NCI-H345 treated with DMSO at 0.1 percent for 48 hours (cell line): Measurements from ENCODE around the gene ACOT13.
"Not testable (repeated sequence)": the region's sequence is repeated elsewhere in the genome, so short reads cannot be mapped to it uniquely, and the experiment has no call there.

Experiments used
- DNase-seq: peaks from one replicate; lab custom pipeline; 2025; ENCODE audit not compliant: unreplicated experiment; lab: John Stamatoyannopoulos, UW

The ACOT13 gene

GRCh38 chr6:24661759-24662158 lies 5.1 kb upstream of the ACOT13 start:
- DNase-seq, result not testable (repeated sequence)

GRCh38 chr6:24662236-24662635 lies 4.6 kb upstream of the ACOT13 start:
- DNase-seq, result no peak

GRCh38 chr6:24663189-24663588 lies 3.7 kb upstream of the ACOT13 start:
- DNase-seq, result no peak

- DNase-seq, result no peak
Observed at GRCh38 chr6:24664046-24664987, 2.6 kb upstream of the ACOT13 start.

- no peak for DNase-seq
Observed at GRCh38 chr6:24666097-24666640, 708 bp upstream of the ACOT13 start.

GRCh38 chr6:24667378-24667803 lies 514 bp downstream of the ACOT13 start:
- DNase-seq, result no peak

- not testable (repeated sequence) for DNase-seq
Observed at GRCh38 chr6:24668066-24668996, 1.5 kb downstream of the ACOT13 start.

- DNase-seq, result no peak
Observed at GRCh38 chr6:24668997-24669361, 2.1 kb downstream of the ACOT13 start.

GRCh38 chr6:24670492-24670891 lies 3.6 kb downstream of the ACOT13 start:
- not testable (repeated sequence) for DNase-seq

- not testable (repeated sequence) for DNase-seq
Observed at GRCh38 chr6:24671077-24671476, 4.2 kb downstream of the ACOT13 start.

GRCh38 chr6:24672620-24673182 lies 5.8 kb downstream of the ACOT13 start:
- no peak for DNase-seq

GRCh38 chr6:24673625-24674024 lies 6.7 kb downstream of the ACOT13 start:
- DNase-seq, result no peak

- DNase-seq, result not testable (repeated sequence)
Observed at GRCh38 chr6:24678792-24679352, 12.0 kb downstream of the ACOT13 start.

- DNase-seq, result no peak
Observed at GRCh38 chr6:24680582-24680981, 13.7 kb downstream of the ACOT13 start.

- no peak for DNase-seq
Observed at GRCh38 chr6:24683297-24684296, 16.7 kb downstream of the ACOT13 start.

GRCh38 chr6:24686408-24686807 lies 19.5 kb downstream of the ACOT13 start:
- no peak for DNase-seq

- no peak for DNase-seq
Observed at GRCh38 chr6:24686946-24687345, 20.1 kb downstream of the ACOT13 start.

- no peak for DNase-seq
Observed at GRCh38 chr6:24689964-24690363, 23.1 kb downstream of the ACOT13 start.

- no peak for DNase-seq
Observed at GRCh38 chr6:24690593-24690992, 23.7 kb downstream of the ACOT13 start.
